Ovary (tissue), 3 donors: ENCODE results near the gene LRRC34.

ENCODE experiments used
- CTCF ChIP-seq, 3 donors: fragments of 450-650 bp in 2 of 3; fragments of 200-600 bp in 1 of 3; IDR thresholded peaks; one replicate each; pipeline versions ENCODE4 v1.5.1 to v1.8.0; 2016 to 2022; ENCODE audit warnings: antibody characterized with exemption in 3 of 3, mild to moderate bottlenecking in 1 of 3
- POLR2A ChIP-seq: fragments of 450-650 bp; IDR thresholded peaks from one replicate; pipeline ENCODE4 v1.6.1; 2017; ENCODE audit warnings: antibody characterized with exemption, mild to moderate bottlenecking, moderate library complexity
- donor health status: DM: no; HTN: no; CAD: no.

- TF ChIP-seq CTCF (IDR thresholded peaks at IDR 0.05) = no peak
- TF ChIP-seq POLR2A = no peak
Observed at GRCh38 chr3:169751875-169752274, 60.8 kb downstream of the LRRC34 start.
